ENCODE results near the gene SHROOM3. TPM values are rescaled to one million over a fixed set of nuclear protein-coding genes. Genes with fewer than 3 reads are reported as not detected.

Gene SHROOM3
- total and polyA plus RNA-seq, 2 of the 13 experiments (the other 11 are each of a cell fraction or from before 2014, with no cell fraction given), result 0.01 TPM; not detected in 1

DNA sequence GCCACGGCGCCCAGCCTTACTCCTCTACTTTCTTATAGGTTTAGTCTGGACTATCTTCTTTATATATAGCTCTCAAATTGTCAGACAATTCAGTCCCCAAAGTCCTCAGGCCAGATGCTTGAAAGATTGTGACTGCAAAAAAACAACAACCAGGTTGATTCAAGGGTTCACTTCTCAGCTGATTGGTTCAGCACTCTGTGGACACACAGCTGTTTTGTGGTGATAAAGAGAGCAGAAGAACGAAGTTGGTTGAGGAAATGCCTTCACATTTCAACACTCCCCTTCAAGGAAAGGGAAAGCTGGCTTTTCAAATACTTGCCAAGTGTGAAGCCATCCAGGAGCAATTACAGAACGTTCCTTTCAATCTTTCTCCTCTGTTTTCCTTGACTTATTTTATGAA, 166.8 kb downstream of the SHROOM3 start:
- intact Hi-C loops (cut with micrococcal nuclease; ENCODE audit: unreplicated experiment) (no loop called here), in situ Hi-C loops (cut with HindIII; ENCODE audit: extremely low pct_ligation_motif_present, low pct_unique_long_range_greater_than_20kb) (no loop called here)
- Histone ChIP-seq H4K20me1 (ENCODE audit: insufficient read depth, low read length) (no peaks in the 10 kb centered on the region), H2AFZ (ENCODE audit: low read length) (no peak overlapping the region), H3K4me1 (ENCODE audit: insufficient read depth, low read length) (no peaks in the 10 kb centered on the region), H3K36me3 (replicated peaks in 1 of 2; ENCODE audit: control insufficient read depth in 1 of 2, insufficient read depth in 2 of 2, low read length in 2 of 2) (no peaks in the 10 kb centered on the region), H3K9me3 (ENCODE audit: low read length) (no peaks in the 10 kb centered on the region), H3K79me2 (ENCODE audit: insufficient read depth, low read length) (no peaks in the 10 kb centered on the region), H3K9ac (ENCODE audit: insufficient read depth, low read depth, low read length) (no peak overlapping the region), H3K4me3 (replicated peaks in 1 of 3; ENCODE audit: insufficient read depth in 1 of 3, low read depth in 2 of 3, low read length in 3 of 3) (no peak overlapping the region), H3K27ac (ENCODE audit: extremely low read length, insufficient read depth, low read length) (no peak overlapping the region), H3K4me2 (ENCODE audit: low read depth, low read length) (no peak overlapping the region), H3K27me3 (ENCODE audit: control insufficient read depth in 1 of 2, insufficient read depth in 2 of 2, low read length in 2 of 2) (no peaks in the 10 kb centered on the region)
- ATAC-seq (no peak), DNase-seq (ENCODE audit: low spot score) (no peak), FAIRE-seq (no peak)
- POLR2A ChIA-PET, result no interaction called here
- BruUV-seq (replicated peaks), result no TSS peak
- CTCF ChIA-PET (ENCODE audit: low intra/inter-chr PET ratio, low total read pairs), result no interaction called here
- TF ChIP-seq, protein P1, sequence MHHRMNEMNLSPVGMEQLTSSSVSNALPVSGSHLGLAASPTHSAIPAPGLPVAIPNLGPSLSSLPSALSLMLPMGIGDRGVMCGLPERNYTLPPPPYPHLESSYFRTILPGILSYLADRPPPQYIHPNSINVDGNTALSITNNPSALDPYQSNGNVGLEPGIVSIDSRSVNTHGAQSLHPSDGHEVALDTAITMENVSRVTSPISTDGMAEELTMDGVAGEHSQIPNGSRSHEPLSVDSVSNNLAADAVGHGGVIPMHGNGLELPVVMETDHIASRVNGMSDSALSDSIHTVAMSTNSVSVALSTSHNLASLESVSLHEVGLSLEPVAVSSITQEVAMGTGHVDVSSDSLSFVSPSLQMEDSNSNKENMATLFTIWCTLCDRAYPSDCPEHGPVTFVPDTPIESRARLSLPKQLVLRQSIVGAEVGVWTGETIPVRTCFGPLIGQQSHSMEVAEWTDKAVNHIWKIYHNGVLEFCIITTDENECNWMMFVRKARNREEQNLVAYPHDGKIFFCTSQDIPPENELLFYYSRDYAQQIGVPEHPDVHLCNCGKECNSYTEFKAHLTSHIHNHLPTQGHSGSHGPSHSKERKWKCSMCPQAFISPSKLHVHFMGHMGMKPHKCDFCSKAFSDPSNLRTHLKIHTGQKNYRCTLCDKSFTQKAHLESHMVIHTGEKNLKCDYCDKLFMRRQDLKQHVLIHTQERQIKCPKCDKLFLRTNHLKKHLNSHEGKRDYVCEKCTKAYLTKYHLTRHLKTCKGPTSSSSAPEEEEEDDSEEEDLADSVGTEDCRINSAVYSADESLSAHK (CRISPR knock-in tag; IDR thresholded peaks at IDR 0.05; ENCODE audit: borderline replicate concordance), result no peak
- TF ChIP-seq DR1 (CRISPR knock-in tag; IDR thresholded peaks at IDR 0.05) (no peak), HNRNPLL (IDR thresholded peaks at IDR 0.05; ENCODE audit: low read depth, low read length, poor library complexity, severe bottlenecking) (no peak), ZMAT5 (CRISPR knock-in tag; IDR thresholded peaks at IDR 0.05; ENCODE audit: borderline replicate concordance, low read depth) (no peak), SP2 (CRISPR knock-in tag; IDR thresholded peaks at IDR 0.05) (no peak)
- 5% methylated on average over 4 of the region's 4 CpGs for WGBS (ENCODE audit: low lambda C conversion rate)

- ChIA-PET CTCF (ENCODE audit: low intra/inter-chr PET ratio, low total read pairs) (no interaction called here), POLR2A (no interaction called here)
- intact Hi-C loops (cut with micrococcal nuclease; ENCODE audit: unreplicated experiment) (no loop called here), in situ Hi-C loops (cut with HindIII; ENCODE audit: extremely low pct_ligation_motif_present, low pct_unique_long_range_greater_than_20kb) (no loop called here)
- TF ChIP-seq ZSCAN12 (CRISPR knock-in tag; IDR thresholded peaks at IDR 0.05) (no peak), ZNF260 (CRISPR knock-in tag; IDR thresholded peaks at IDR 0.05; ENCODE audit: borderline replicate concordance, low read depth) (no peak), SYNCRIP (IDR thresholded peaks at IDR 0.05; ENCODE audit: insufficient read depth, low read depth, low read length) (no peak)
- TF ChIP-seq, protein P2, sequence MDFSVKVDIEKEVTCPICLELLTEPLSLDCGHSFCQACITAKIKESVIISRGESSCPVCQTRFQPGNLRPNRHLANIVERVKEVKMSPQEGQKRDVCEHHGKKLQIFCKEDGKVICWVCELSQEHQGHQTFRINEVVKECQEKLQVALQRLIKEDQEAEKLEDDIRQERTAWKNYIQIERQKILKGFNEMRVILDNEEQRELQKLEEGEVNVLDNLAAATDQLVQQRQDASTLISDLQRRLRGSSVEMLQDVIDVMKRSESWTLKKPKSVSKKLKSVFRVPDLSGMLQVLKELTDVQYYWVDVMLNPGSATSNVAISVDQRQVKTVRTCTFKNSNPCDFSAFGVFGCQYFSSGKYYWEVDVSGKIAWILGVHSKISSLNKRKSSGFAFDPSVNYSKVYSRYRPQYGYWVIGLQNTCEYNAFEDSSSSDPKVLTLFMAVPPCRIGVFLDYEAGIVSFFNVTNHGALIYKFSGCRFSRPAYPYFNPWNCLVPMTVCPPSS (IDR thresholded peaks at IDR 0.05), result no peak
- Histone ChIP-seq H3K4me2 (ENCODE audit: low read depth, low read length) (no peak overlapping the region), H2AFZ (ENCODE audit: low read length) (no peak overlapping the region), H3K4me1 (ENCODE audit: insufficient read depth, low read length) (no peaks in the 10 kb centered on the region), H3K36me3 (replicated peaks in 1 of 2; ENCODE audit: control insufficient read depth in 1 of 2, insufficient read depth in 2 of 2, low read length in 2 of 2) (no peaks in the 10 kb centered on the region), H3K79me2 (ENCODE audit: insufficient read depth, low read length) (no peaks in the 10 kb centered on the region), H3K27ac (ENCODE audit: extremely low read length, insufficient read depth, low read length) (no peak overlapping the region), H3K4me3 (replicated peaks in 1 of 3; ENCODE audit: insufficient read depth in 1 of 3, low read depth in 2 of 3, low read length in 3 of 3) (no peak overlapping the region), H3K27me3 (ENCODE audit: control insufficient read depth in 1 of 2, insufficient read depth in 2 of 2, low read length in 2 of 2) (no peaks in the 10 kb centered on the region), H3K9me3 (ENCODE audit: low read length) (no peaks in the 10 kb centered on the region), H4K20me1 (ENCODE audit: insufficient read depth, low read length) (no peaks in the 10 kb centered on the region), H3K9ac (ENCODE audit: insufficient read depth, low read depth, low read length) (no peak overlapping the region)
- no TSS peak for BruUV-seq (replicated peaks)
- 63% methylated on average over 6 of the region's 6 CpGs for WGBS (ENCODE audit: low lambda C conversion rate)
- ATAC-seq (no peak), FAIRE-seq (no peak), DNase-seq (ENCODE audit: low spot score) (no peak)
These were observed 170.1 kb downstream of the SHROOM3 start for GRCh38 chr4:76605099-76605563.

Data from HepG2 (cell line).